Activated CD8-positive, alpha-beta memory T cell treated with anti-CD3 and anti-CD28 coated beads, Interleukin-2, amount 50 U/mL, for 48 hours (primary cell): ENCODE data around the gene PCNX3.

Source experiments
- DNase-seq: peaks from one replicate; pipeline ENCODE4 v3.0.0-alpha.2; 2020

PCNX3 gene

DNA sequence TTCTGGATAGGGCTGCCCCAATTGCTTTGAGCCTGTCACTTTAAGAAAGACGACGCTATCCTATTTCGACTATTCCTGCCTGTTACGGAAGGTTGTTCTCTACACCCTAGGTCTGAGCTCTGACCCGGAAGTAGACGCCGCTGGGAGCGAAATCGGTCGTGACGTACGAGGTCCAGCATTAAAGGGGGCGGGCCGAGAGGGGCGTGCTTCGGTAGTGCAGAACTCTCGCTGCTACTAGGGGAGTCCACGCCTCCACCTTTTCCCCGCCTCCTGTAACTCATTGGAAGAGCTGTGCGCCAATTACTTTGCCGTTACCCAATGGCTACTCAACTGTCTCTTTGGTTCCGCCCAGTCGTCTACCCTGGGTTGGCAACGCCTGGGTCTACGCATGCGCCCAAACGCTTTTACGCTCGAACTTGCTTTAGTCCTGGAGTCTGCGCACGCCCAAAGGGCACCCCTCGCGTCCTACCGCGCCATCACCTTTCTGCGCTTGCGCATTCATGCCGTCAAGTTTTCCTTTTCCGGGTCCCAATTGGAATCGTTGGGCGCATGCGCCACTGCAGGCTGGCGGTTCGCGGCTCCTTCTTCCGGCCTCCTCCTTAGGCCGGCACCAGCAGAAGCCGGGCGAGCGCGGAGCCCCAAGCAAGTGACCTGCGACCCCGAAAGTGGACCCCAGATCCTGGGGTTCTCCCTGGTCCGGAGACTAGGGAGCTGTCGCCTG is at the start of gene PCNX3:
TSS of gene PCNX3 (plus strand) at position 548 of the 721 bp plus-strand sequence. CDS start 536 bp downstream, outside the sequence.
- peak; percentile 99 for DNase-seq

DNA sequence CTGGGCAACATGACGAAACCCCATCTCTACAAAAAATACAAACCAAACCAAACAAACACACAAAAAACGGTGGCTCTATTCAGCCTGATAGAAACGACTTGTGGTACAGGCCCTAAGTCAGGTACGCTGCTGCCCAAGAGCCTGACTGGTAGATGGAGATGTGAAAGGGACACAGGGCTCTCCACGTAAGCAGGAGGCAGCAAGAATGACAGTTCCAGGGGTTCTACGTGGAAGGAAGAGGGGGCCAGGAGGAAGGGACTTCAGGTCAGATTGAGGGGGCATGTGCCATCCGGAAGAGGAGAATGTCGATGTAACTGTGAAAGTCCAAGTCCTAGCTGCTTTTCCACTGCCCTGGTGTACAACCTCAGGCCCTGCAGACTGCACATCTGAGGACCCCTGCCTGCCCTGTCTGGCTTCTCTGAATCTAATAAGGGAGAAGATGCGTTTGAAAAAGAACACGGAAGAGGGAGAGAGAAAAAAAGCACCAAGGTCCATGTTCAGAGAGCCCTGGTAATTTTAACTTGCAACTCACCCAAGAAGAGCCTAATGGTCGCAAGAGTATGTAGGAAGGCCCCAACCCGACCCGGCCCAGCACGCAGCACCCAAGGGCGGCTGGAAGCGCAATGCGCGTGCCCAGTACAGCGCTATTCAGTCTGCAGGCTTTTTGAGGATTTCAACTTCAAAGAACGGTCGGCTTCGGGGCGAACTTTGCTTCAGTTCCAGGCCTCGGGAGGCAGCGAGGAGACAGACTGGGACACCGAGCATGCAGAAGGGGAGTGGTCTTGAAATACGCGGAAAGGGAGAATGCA is 46.2 kb upstream of the PCNX3 start:
- no peak for DNase-seq

DNA sequence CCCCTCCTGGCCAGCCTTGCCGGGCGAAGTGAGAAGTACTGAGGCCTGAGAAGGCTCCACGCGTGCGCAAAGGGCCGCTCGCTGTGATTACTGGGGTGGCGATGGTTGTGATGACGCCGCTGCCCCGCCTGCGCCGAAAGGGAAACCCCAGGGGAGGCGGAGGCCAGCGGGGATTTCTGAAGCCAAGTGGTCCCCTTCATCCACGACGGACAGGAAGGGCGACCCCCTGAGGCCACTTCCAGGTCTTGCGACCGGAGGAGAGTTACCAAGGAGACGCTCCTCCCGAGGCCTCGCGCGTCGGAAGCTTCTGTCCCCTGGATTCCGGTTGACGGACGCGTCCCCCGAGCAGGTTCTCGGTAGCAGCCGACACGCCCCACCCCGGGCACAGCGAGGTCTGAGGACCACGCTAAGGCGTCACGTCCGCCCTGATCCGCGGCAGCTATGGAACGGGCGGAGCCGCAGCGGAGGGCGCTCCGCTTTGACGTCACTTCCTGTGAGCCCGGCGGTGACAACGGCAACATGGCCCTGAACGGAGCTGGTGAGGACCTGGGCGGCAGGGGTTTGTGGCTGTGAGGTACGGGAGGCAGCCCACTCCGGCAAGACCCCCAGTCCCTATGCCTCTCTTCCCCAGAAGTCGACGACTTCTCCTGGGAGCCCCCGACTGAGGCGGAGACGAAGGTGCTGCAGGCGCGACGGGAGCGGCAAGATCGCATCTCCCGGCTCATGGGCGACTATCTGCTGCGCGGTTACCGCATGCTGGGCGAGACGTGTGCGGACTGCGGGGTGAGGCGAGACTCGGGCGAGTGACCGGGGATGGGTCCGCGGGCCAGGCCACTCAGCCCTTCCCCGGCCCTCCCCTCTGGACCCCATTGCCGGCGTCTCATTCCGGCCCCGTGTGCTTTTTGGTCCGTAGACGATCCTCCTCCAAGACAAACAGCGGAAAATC is 45.3 kb upstream of the PCNX3 start, which contains the start of gene ZNRD2:
TSS of gene ZNRD2 (plus strand) at position 505 of the 946 bp plus-strand sequence. CDS start at position 520, 15 bp downstream.
- peak; percentile 98 for DNase-seq

DNA sequence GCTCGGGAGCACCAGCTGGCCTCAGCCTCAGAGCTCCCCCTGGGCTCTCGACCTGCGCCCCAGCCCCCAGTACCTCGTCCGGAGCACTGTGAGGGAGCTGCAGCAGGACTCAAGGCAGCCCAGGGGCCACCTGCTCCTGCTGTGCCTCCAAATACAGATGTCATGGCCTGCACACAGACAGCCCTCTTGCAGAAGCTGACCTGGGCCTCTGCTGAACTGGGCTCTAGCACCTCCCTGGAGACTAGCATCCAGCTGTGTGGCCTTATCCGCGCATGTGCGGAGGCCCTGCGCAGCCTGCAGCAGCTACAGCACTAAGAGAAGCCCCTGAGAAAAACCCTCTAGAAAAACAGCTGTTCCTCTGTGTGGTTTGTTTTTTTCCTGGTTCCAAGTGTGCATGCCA is 44.2 kb upstream of the PCNX3 start:
- no peak for DNase-seq

DNA sequence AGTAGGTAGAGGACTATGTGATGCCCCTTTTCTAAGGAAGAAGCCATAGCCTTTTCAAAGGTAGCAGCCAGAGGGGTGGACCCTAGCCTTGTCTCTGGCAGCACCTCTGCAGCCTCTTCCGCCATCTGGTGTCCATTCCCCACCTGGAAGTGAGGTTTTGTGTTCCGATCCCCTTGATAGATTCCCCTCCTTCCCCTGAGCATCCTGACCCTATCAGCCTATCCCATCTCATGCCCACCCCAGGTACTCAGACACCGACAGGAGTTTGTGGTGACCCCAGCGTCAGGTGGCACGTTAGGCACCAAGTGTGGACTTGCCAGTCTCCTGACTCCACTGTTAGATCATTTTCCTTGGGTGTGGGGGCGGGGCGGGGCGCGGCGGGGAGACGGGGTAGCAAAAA is 43.6 kb upstream of the PCNX3 start:
- no peak for DNase-seq

DNA sequence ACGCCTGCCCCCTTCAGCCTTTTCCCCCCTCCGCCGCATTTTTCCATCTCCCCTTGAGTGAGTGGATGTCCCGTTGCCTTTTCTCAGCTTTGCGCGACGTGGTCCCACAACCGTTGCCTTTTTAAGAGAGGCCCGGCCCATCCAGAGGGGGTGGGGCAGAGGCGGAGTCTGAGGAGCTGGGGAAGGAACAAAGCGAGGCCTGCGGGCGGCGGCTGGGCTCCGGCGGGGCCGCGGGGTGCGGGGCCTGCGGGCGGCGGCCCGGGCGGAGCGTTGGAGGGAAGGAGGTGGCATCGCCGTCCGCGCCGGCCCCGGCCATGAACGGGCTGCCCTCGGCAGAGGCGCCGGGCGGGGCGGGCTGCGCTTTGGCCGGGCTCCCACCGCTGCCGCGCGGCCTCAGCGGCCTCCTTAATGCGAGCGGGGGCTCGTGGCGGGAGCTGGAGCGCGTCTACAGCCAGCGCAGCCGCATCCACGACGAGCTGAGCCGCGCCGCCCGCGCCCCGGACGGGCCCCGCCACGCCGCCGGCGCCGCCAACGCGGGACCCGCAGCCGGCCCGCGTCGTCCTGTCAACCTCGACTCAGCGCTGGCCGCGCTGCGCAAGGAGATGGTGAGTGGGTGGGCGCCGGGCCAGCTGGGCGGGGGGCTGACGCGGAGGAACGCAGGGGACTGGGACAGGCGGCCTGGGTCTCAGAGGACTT is 43.1 kb upstream of the PCNX3 start, which contains the start of gene FAM89B:
TSS of gene FAM89B (plus strand) at position 183 of the 696 bp plus-strand sequence. CDS start at position 315, 132 bp downstream.
- peak; percentile 91 for DNase-seq

DNA sequence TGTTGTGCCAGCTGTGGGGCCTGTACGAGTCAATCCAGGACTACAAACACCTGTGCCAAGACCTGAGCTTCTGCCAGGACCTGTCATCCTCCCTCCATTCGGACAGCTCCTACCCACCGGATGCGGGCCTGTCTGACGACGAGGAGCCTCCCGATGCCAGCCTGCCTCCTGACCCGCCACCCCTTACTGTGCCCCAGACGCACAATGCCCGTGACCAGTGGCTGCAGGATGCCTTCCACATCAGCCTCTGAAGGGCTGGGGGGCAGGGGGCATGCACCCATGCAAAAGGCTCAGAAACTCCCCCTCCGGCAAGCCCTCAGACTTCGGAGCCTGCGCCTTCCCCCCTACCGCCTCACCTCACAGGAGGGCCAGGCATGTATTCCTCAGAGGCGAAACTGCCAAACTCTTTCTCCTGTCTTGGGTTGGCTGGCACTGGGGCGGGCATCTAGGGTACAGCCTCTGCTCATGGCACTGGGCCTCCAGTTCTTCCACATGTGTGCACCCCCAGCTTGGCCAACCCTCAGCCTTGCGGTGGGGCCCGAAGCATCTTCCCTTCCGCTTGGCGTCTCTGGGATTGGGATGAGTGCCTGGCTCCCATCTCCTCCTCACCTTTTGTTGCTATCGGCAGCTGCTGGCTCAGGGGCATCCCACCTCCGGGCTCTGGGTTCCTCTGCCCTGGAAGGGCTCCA is 42.0 kb upstream of the PCNX3 start:
- DNase-seq, result no peak

DNA sequence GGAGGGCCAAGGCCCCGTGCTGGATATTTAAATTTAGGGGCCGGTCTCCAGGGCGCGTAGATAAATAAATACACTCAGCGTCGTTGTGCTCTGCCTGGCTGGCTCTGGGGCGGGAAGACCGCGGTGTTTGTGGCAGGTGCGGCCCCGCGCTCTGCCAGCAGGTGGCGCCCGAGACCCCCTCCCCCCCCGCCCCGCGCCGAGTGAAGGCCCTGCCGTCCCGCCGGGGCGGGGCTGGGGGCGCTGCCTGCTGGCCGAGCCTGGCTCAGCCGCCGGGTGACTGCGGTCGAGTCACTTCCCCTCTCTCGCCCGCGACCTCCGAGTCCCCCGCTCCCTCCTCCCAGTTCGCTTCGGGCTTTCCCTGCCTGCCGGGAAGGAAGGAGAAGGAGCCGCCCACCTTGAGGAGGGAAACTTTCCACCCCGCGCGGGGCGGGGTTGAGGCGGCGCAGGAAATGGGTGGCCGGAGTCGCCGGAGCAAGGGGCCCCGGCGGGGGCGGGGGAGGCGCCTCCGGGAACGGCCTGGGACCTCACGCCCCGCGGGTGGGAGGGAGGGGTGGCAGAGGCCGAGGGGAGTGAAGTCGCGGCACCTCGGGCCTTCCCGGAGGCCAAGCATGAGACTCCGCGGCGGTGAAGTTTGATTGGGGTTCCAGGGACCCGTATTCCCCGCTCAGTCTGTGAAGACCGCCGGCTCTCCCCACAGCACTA is 41.3 kb upstream of the PCNX3 start:
- DNase-seq, result peak; percentile 95

DNA sequence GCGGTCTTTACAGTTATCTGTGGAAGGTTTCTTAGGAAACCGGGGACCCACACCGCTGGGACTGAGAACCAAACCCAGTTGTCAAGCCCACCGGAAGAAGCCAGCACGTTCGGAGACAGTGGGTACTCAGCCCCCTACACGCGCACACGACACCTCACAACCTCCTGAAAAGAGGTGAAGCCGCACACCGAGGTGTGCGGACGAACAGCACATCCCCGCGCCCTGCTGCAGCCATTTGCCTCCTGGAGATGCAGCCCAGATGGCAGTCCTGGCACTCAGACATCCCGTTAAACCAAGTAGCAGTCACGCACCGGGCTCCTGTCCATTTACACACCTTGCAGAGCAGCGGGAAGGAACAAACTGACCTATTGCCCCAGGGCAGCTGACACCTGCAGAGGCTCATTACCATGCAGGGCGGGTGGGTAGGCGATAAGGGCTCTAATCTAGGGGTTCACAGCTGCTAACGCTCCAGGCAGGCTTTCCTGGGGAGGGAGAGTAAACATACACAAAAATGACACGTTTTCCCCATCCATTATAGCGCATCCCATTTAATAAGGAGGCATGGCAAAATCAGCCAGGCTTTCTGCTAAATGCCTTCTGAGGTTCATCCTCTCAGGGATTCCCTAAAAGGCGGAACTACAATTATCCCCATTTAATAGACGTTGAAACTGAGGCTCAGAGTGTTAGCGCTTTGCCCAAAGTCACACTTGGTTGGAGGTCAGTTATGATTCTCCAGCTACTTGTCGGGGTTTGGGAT is 40.6 kb upstream of the PCNX3 start:
- no peak for DNase-seq

DNA sequence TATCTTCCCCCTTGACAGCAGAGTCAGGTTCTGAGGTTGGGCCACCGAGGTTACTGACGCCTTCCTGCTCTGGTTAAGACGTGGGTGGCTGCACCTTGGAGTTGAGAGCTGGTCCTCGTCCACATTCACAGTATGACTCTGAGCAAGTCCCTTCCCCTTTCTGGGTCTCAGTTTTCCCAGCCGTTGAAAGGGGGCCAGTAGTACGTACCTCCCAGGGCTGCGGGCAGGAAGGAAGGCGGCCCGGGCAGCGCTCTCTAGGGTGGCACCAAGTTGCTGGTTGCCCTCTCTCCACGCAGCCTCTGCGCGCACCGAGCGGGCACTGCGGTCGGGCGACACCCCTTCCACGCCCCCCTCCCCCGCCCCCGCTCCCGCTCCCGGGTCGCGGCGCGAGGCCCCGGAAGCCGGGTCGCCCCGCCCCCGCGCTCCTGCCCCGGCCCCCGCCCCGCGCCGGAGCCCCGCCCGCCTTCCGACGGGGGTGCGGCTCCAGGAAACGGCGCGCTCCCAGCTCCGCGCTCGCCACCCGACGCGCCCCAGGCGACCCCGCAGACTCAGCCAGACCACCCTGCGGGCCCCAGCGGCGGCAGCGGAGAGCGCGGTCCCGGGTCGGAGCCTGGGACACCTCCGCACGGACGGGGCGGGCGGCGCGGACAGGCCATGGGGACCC is 39.9 kb upstream of the PCNX3 start, which contains the start of gene EHBP1L1:
TSS of gene EHBP1L1 (plus strand) at position 486 of the 664 bp plus-strand sequence. CDS start 250 bp downstream, outside the sequence.
- DNase-seq, result peak; percentile 87

DNA sequence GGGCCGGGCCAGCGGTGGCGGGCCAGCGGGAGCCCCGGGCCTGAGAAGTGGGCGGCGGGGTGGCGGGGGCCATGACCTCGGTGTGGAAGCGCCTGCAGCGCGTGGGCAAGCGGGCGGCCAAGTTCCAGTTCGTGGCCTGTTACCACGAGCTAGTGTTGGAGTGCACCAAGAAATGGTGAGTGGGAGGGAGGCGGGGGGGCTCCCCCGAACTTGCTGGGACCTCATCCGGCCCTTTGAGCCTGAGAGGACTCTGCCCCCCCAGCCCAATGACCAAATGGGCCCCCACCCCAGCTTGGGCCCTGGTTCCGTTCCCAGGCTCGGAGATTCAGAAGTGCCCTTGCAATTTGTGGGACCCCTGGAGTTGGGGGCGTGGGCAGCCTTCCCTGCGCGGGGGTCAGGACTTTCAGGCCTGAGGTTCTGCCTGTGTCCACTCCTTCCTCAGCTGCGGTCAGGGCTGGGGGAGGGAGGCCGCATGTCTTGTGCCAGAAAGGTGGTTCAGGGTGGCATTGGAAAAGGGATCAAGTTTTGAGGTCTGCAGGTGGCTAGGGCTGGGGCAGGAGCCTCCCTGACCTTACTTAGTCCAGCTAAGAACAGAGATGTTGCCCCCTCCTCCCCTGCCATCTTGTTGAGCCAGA is 39.2 kb upstream of the PCNX3 start:
- DNase-seq, result no peak

DNA sequence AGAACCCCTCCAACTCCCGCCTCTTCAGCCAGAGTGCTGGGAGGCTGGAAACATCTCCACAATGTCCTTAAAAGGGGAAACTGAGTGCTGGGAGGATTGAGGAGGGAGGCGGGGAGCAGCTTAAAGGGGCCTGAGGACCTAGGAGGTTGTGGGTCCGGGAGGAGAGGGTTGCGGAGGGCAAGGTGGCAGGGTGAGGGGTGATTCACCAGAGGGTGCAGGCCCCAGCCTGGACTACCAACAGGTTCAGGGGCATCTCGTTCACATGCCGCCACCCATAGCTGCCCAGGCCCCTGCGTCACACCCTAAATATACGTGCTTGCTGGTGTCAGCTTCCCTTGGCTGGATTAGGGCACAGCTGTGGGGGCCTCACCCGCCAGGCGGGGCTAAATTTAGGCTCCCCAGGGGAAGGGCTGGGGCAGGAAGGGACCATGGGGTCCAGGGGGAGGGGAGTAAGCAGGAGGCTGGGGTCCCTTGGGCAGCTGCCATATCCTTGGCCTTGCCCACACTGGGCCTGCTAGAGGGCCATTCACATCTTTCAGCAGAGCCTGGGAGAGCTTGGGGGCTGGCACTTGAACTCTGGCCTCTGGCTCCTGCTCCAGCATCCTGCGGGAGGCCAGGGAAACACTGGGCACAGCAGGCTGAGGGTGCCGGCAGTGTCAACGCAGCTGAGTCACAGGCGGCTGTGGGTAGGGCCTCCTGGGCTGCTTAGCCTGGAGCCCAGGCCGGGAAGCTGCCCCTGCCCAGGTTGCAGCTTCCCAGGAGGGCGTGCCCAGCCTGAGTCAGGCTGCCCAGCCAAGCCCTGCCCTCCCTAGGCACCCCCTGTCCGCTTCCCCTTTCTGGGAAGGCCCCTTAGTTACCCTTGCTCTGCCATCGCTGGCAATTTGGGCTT is 38.5 kb upstream of the PCNX3 start:
- no peak for DNase-seq

DNA sequence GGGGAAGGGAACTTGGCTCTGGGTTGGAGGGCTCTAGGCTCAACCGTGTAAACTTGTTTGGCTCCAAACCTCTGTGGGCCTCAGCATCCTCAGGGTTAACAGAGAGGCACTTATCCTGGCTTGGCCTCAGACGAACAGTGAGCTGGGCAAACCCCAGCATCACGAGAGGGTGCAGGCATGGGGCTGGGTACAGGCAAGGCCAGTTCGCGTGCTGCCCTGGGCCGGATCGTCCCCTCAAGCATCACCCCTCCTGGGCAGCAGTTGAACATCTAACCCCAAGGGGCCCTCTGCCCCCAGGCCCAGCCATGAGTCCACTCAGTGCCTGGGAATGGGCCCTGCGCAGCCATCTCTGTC is 37.8 kb upstream of the PCNX3 start:
- no peak for DNase-seq

DNA sequence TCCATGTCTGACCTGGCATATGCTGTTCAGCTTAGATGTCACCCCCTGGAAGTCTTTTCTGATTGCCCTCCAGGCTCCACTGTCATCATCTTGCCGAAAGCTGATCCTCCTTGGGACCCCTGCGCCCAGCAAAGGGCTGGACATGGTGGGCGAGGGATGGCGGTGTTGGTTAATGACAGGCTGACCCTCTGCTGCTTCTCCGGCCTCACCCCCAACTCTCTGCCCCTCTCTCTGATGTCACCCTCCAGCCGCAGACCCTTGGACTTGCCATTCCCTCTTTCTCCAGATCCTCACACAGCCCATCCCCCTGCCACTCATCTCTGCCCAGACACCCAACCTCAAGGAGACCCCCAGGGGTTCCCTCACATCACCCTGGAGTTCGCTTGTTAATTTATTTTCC is 37.4 kb upstream of the PCNX3 start:
- no peak for DNase-seq

DNA sequence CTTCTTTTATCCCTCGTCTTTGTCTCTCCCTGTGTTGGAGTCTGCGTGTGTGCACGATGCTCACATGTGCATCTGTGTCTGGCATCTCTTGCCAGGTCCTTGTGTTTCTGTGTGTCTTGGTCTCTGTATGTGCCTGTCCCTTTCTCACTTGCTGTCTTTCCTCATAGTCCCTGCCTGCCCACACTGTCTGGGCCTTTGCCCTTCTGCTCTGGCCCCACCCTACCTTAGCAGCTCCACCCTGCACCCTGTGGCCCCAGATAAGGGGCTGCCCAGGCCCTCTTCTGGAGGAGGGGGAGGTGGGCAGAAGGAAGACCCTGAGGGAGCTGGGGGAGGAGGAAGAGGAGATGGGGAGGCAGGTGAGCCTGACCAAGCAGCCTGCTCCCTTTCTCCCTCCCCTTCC is 36.9 kb upstream of the PCNX3 start:
- DNase-seq, result no peak

DNA sequence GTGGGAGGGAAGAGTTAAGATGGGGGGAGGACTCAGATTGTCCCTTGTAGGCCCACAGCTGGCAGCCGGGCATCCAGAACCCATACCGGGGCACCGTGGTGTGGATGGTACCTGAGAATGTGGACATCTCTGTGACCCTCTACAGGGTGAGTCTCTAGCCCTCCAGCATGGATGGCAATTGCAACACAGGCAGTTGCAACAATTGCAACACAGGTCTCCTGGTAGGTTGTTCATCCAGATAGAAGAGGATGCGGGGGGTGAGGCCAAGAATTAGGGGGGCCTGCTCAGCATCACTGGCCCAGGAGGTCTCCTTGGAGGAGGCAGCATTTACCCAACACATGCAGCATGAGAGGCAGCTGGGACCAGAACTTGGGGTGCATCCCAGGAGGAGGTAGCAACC is 36.3 kb upstream of the PCNX3 start:
- DNase-seq, result no peak

DNA sequence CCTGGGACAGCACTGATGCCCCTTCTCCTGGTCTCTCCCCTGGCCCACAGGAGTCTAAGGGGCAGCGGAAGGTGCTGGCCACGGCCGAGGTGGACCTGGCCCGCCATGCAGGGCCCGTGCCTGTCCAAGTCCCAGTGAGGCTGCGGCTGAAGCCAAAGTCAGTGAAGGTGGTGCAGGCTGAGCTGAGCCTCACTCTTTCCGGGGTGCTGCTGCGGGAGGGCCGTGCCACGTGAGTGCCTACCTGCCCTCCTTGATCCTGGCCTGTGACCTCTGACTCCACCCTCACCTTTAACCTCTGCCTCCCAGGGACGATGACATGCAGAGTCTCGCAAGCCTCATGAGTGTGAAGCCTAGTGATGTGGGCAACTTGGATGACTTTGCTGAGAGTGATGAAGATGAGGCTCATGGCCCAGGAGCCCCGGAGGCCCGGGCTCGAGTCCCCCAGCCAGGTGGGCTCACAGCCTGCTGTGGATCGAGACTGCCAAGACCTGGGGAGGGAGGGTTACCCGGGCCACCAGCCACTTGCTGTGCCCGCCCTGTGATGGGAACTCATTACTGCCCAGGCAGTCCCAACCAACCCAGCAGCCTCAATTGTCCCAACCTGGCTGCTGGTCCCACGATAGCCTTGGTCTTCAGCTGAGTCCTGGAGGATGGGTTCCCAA is 35.4 kb upstream of the PCNX3 start:
- no peak for DNase-seq
